Natural killer cell (primary cell): Measurements from ENCODE around the gene ZNF391. TPM values are rescaled to one million over a fixed set of nuclear protein-coding genes. Genes with fewer than 3 reads are reported as not detected.

Experiments
- ATAC-seq, 3 donors: fragments of 150-1000 bp in 2 of 3; fragments of 200-7000 bp in 1 of 3; cut with Tn5 transposase; 1 replicate in 1 of 3; 2 replicates in 2 of 3; pipeline ENCODE4 v1.10.0; 2021; ENCODE audit warnings: mild to moderate bottlenecking in 2 of 3, moderate library complexity in 2 of 3
- DNase-seq, 2 donors: peaks; one replicate each; pipeline versions ENCODE4 v3.0.0 to v3.0.0-alpha.2; 2013 to 2021; ENCODE audit warnings: mixed read lengths in 1 of 2
- H3K27ac ChIP-seq: one replicate; pipeline ENCODE4 v1.5.1; 2013; ENCODE audit warnings: mild to moderate bottlenecking, low read length
- H3K27me3 ChIP-seq: one replicate; pipeline ENCODE4 v1.6.1; 2013; ENCODE audit warnings: low read length; ENCODE audit not compliant: control insufficient read depth, insufficient read depth
- H3K36me3 ChIP-seq: one replicate; pipeline ENCODE4 v1.6.1; 2013; ENCODE audit warnings: low read length; ENCODE audit not compliant: control insufficient read depth, insufficient read depth
- H3K4me1 ChIP-seq: one replicate; pipeline ENCODE4 v1.6.1; 2013; ENCODE audit warnings: low read length; ENCODE audit not compliant: control insufficient read depth, insufficient read depth
- H3K4me3 ChIP-seq: one replicate; pipeline ENCODE4 v1.5.1; 2013; ENCODE audit warnings: low read length
- H3K9me3 ChIP-seq: one replicate; pipeline ENCODE4 v1.6.1; 2013; ENCODE audit warnings: low read length; ENCODE audit not compliant: control insufficient read depth, insufficient read depth
- H3K27ac Mint-ChIP-seq, 2 donors: one replicate each; pipeline ENCODE4 v1.8.0; 2022; ENCODE audit warnings: mild to moderate bottlenecking in 2 of 2, mixed read lengths in 2 of 2, moderate library complexity in 1 of 2
- H3K27me3 Mint-ChIP-seq, 2 donors: one replicate each; pipeline ENCODE4 v1.8.0; 2022; ENCODE audit warnings: low read depth in 2 of 2, mixed read lengths in 2 of 2
- H3K36me3 Mint-ChIP-seq: one replicate; pipeline ENCODE4 v1.8.0; 2022; ENCODE audit warnings: mixed read lengths
- H3K4me1 Mint-ChIP-seq, 2 donors: one replicate each; pipeline ENCODE4 v1.8.0; 2022; ENCODE audit warnings: mixed read lengths in 2 of 2
- H3K4me3 Mint-ChIP-seq: one replicate; pipeline ENCODE4 v1.8.0; 2022; ENCODE audit warnings: mild to moderate bottlenecking, moderate library complexity, mixed read lengths
- H3K9me3 Mint-ChIP-seq, 2 donors: one replicate each; pipeline ENCODE4 v1.8.0; 2022; ENCODE audit warnings: mixed read lengths in 2 of 2
- CTCF ChIP-seq: fragments of 200-600 bp; IDR thresholded peaks from one replicate; pipeline ENCODE4 v1.8.0; 2022; ENCODE audit warnings: antibody characterized with exemption
- WGBS: methylation state at CpG from one replicate; pipeline ENCODE4 v1.1.7; 2013; ENCODE audit warnings: missing lambda C conversion rate; ENCODE audit not compliant: insufficient coverage; 5-methylcytosine and 5-hydroxymethylcytosine counted together
- intact Hi-C: fragments of 100-400 bp; cut with micrococcal nuclease; formaldehyde crosslinking; loops from one replicate; pipeline ENCODE4 v1.14.2; 2022
- total RNA-seq, 4 donors: library from RNA; stranded (reverse); fragments of 120-200 nt in 1 of 4; gene quantifications; one replicate each; pipeline versions ENCODE4 v1.2.3 to v1.2.4, GENCODE V29; 2013 to 2022

Gene ZNF391
- total RNA-seq, 3 donors from 2014 or later (not counting 1 experiment from before 2014, with no cell fraction given), result 0.18 to 0.83 (median 0.19) TPM

GRCh38 chr6:27383011-27383410 lies 5.5 kb upstream of the ZNF391 start:
- Histone ChIP-seq H3K27me3 (peaks cover 2% of the 10 kb centered on the region), H3K4me1 (no peaks in the 10 kb centered on the region), H3K27ac (no peak overlapping the region), H3K36me3 (no peaks in the 10 kb centered on the region), H3K4me3 (no peak overlapping the region), H3K9me3 (no peaks in the 10 kb centered on the region)
- ATAC-seq (no peak), DNase-seq (no peak)
- Mint-ChIP-seq H3K27ac (no peak overlapping the region), H3K4me3 (no peak overlapping the region), H3K27me3 (peaks cover 18 to 31% of the 10 kb centered on the region in 2 donors), H3K4me1 (peaks cover 0 to under 1% of the 10 kb centered on the region in 2 donors), H3K36me3 (peaks cover 28% of the 10 kb centered on the region), H3K9me3 (peaks cover 6 to 7% of the 10 kb centered on the region in 2 donors)
- TF ChIP-seq CTCF, result no peak
- intact Hi-C loops, result no loop called here
- 74% methylated on average over 3 of the region's 4 CpGs for WGBS

GRCh38 chr6:27383481-27383880 lies 5.1 kb upstream of the ZNF391 start:
- Histone ChIP-seq H3K27me3 (peaks cover 2% of the 10 kb centered on the region), H3K36me3 (no peaks in the 10 kb centered on the region), H3K27ac (no peak overlapping the region), H3K4me1 (peaks cover 4% of the 10 kb centered on the region), H3K4me3 (no peak overlapping the region), H3K9me3 (no peaks in the 10 kb centered on the region)
- Mint-ChIP-seq H3K36me3 (peaks cover 28% of the 10 kb centered on the region), H3K4me3 (no peak overlapping the region), H3K27ac (no peak overlapping the region), H3K27me3 (peaks cover 17 to 31% of the 10 kb centered on the region in 2 donors), H3K9me3 (peaks cover 6 to 7% of the 10 kb centered on the region in 2 donors), H3K4me1 (peaks cover 4 to 6% of the 10 kb centered on the region in 2 donors)
- WGBS, result no CpG with 5 or more reads among the region's 1 CpG
- no peak for ATAC-seq
- no peak for TF ChIP-seq CTCF
- no peak for DNase-seq
- intact Hi-C loops, result no loop called here

GRCh38 chr6:27392623-27393022 lies 4.1 kb downstream of the ZNF391 start:
- intact Hi-C loops, result no loop called here
- Histone ChIP-seq H3K27me3 (peaks cover 3% of the 10 kb centered on the region), H3K36me3 (no peaks in the 10 kb centered on the region), H3K4me1 (peaks cover 13% of the 10 kb centered on the region), H3K27ac (no peak overlapping the region), H3K4me3 (no peak overlapping the region), H3K9me3 (no peaks in the 10 kb centered on the region)
- ATAC-seq (no peak), DNase-seq (no peak)
- no peak overlapping the region for H3K4me3 Mint-ChIP-seq
- H3K9me3 Mint-ChIP-seq, result peaks cover 0 to 2% of the 10 kb centered on the region in 2 donors
- H3K27ac Mint-ChIP-seq, result no peak overlapping the region
- H3K4me1 Mint-ChIP-seq, result peaks cover 11% of the 10 kb centered on the region in 2 donors
- no peak for TF ChIP-seq CTCF
- WGBS, result 100% methylated on average over 1 of the region's 1 CpG
- H3K27me3 Mint-ChIP-seq, result peaks cover 11 to 19% of the 10 kb centered on the region in 2 donors
- H3K36me3 Mint-ChIP-seq, result no peaks in the 10 kb centered on the region

- H3K27me3 ChIP-seq, result peaks cover 2% of the 10 kb centered on the region
- intact Hi-C loops, result no loop called here
These were observed 5.5 kb downstream of the ZNF391 start for GRCh38 chr6:27394073-27394472.

More at GRCh38 chr6:27394073-27394472, 5.5 kb downstream of the ZNF391 start:
- H3K4me1 ChIP-seq, result peaks cover 5% of the 10 kb centered on the region
- no peak for TF ChIP-seq CTCF
- H3K4me3 Mint-ChIP-seq, result no peak overlapping the region
- ATAC-seq (no peak), DNase-seq (no peak)
- H3K27ac ChIP-seq, result no peak overlapping the region
- H3K27ac Mint-ChIP-seq, result no peak overlapping the region
- peaks cover 0 to under 1% of the 10 kb centered on the region in 2 donors for H3K4me1 Mint-ChIP-seq
- no peaks in the 10 kb centered on the region for H3K36me3 Mint-ChIP-seq
- peaks cover 8 to 19% of the 10 kb centered on the region in 2 donors for H3K27me3 Mint-ChIP-seq
- 88% methylated on average over 1 of the region's 1 CpG for WGBS
- H3K9me3 ChIP-seq, result peaks cover 5% of the 10 kb centered on the region
- H3K36me3 ChIP-seq, result no peaks in the 10 kb centered on the region
- H3K4me3 ChIP-seq, result no peak overlapping the region
- peaks cover 0 to 2% of the 10 kb centered on the region in 2 donors for H3K9me3 Mint-ChIP-seq
